Measurements from ENCODE around the gene CFAP299. TPM values are rescaled to one million over a fixed set of nuclear protein-coding genes. Genes with fewer than 3 reads are reported as not detected.

CFAP299 gene
- total RNA-seq, result not detected in 2 replicates

GRCh38 chr4:80335554-80336358 lies at the start of gene CFAP299:
Gene CFAP299 (plus strand): TSS chr4:80335730.

Other genes with a start within 250 kb of the CFAP299 start
- gene PRDM8, start 138.2 kb upstream of the CFAP299 start, total RNA-seq, result 5.2 and 6.1 TPM in 2 replicates
- gene FGF5, start 69.1 kb upstream of the CFAP299 start, total RNA-seq, result 4.9 and 7.4 TPM in 2 replicates